Activated CD8-positive, alpha-beta T cell treated with anti-CD3 and anti-CD28 coated beads for 36 hours (primary cell): ENCODE results near the gene PLCB2. TPM values are rescaled to one million over a fixed set of nuclear protein-coding genes. Genes with fewer than 3 reads are reported as not detected.

ENCODE experiments used
- ATAC-seq: fragments of 200-7000 bp; cut with Tn5 transposase; one replicate; pipeline ENCODE4 v1.10.0; 2021; ENCODE audit warnings: mild to moderate bottlenecking, moderate library complexity
- CTCF ChIA-PET: fragments of 350-600 bp; sonication (Branson Sonifier 250); formaldehyde crosslinking; loops from one replicate; lab custom pipeline; 2021; ENCODE audit warnings: antibody characterized with exemption; lab: Charles Lee
- POLR2A ChIA-PET: fragments of 350-600 bp; sonication (Branson Sonifier 250); formaldehyde crosslinking; loops from one replicate; lab custom pipeline; 2021; ENCODE audit warnings: antibody characterized with exemption; lab: Charles Lee
- DNase-seq: peaks from one replicate; pipeline ENCODE4 v3.0.0-alpha.2; 2020
- H3K27ac Mint-ChIP-seq: one replicate; pipeline ENCODE4 v1.8.0; 2021; ENCODE audit warnings: mild to moderate bottlenecking, mixed read lengths
- H3K27me3 Mint-ChIP-seq: one replicate; pipeline ENCODE4 v1.8.0; 2021; ENCODE audit warnings: mixed read lengths
- H3K36me3 Mint-ChIP-seq: one replicate; pipeline ENCODE4 v1.8.0; 2021; ENCODE audit warnings: low read depth, mixed read lengths
- H3K4me1 Mint-ChIP-seq: one replicate; pipeline ENCODE4 v1.8.0; 2021; ENCODE audit warnings: low read depth, mixed read lengths
- H3K4me3 Mint-ChIP-seq: one replicate; pipeline ENCODE4 v1.8.0; 2021; ENCODE audit warnings: mild to moderate bottlenecking, moderate library complexity, mixed read lengths
- H3K9me3 Mint-ChIP-seq: one replicate; pipeline ENCODE4 v1.8.0; 2021; ENCODE audit warnings: mixed read lengths
- CTCF ChIP-seq: fragments of 200-600 bp; IDR thresholded peaks from one replicate; pipeline ENCODE4 v1.8.0; 2022; ENCODE audit warnings: antibody characterized with exemption, mild to moderate bottlenecking
- intact Hi-C: fragments of 100-400 bp; cut with micrococcal nuclease; formaldehyde crosslinking; loops from one replicate; pipeline ENCODE4 v1.10.0; 2022
- total RNA-seq, 2 experiments: library from RNA; stranded (reverse); gene quantifications; one replicate each; pipeline ENCODE4 v1.2.3, GENCODE V29; 2021

Gene PLCB2
- total RNA-seq, 2 experiments from 2014 or later: 44.6 to 58.8 TPM

- POLR2A ChIA-PET: interaction anchor here (1.0 to 1.6 kb wide), 4 partner anchors 15 to 120 kb away, joined by 3 to 4 read pairs (median 4); no protein-coding TSS in a partner anchor
- no peaks in the 10 kb centered on the region for H3K36me3 Mint-ChIP-seq
- ATAC-seq (no peak), DNase-seq (no peak)
- H3K4me1 Mint-ChIP-seq: no peaks in the 10 kb centered on the region
- no peak for TF ChIP-seq CTCF
- H3K27me3 Mint-ChIP-seq: peaks cover 6% of the 10 kb centered on the region
- H3K9me3 Mint-ChIP-seq: no peaks in the 10 kb centered on the region
- no peak overlapping the region for H3K4me3 Mint-ChIP-seq
- CTCF ChIA-PET: interaction anchor here (0.8 to 4.0 kb wide), 4 partner anchors 12 to 37 kb away, joined by 3 to 44 read pairs (median 8); partner anchors contain the start of genes INAFM2 and PLCB2
- intact Hi-C loops: no loop called here
- no peak overlapping the region for H3K27ac Mint-ChIP-seq
These were observed 21.6 kb downstream of the PLCB2 start for GRCh38 chr15:40286061-40286532.

DNA sequence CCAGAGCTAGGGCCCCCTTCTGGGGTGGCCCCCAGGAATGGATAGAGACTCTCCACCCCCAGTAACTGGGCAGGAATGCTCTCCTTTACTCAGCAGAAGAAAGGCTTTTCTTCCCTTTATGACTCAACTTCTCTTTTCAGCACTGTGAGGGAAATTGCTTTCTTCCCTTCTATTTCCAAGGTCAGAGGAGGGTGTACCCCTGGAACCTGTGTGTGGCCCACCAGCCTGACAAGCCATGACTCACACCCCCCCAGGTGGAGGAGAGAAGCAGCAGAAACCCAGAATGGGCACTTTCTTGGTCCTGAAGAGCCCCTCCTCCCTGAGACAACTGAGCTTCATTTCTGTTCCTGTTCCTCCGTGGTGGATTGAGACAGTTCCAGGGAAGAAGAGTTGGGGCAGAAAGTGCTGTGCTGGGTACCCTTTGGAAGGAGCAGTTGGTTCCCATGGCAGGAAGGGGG lies 22.2 kb downstream of the PLCB2 start:
- no peak overlapping the region for H3K27ac Mint-ChIP-seq
- no peak overlapping the region for H3K4me3 Mint-ChIP-seq
- ChIA-PET POLR2A (interaction anchor here (0.5 to 1.6 kb wide), 5 partner anchors 16 to 121 kb away, joined by 3 to 4 read pairs (median 3); no protein-coding TSS in a partner anchor), CTCF (interaction anchor here (0.8 to 4.0 kb wide), 6 partner anchors 11 to 58 kb away, joined by 3 to 44 read pairs (median 8); partner anchors contain the start of genes INAFM2 and PLCB2)
- no peaks in the 10 kb centered on the region for H3K4me1 Mint-ChIP-seq
- TF ChIP-seq CTCF: no peak
- H3K36me3 Mint-ChIP-seq: no peaks in the 10 kb centered on the region
- peaks cover 11% of the 10 kb centered on the region for H3K27me3 Mint-ChIP-seq
- no peak for ATAC-seq
- no peaks in the 10 kb centered on the region for H3K9me3 Mint-ChIP-seq
- intact Hi-C loops: no loop called here
- DNase-seq: no peak

DNA sequence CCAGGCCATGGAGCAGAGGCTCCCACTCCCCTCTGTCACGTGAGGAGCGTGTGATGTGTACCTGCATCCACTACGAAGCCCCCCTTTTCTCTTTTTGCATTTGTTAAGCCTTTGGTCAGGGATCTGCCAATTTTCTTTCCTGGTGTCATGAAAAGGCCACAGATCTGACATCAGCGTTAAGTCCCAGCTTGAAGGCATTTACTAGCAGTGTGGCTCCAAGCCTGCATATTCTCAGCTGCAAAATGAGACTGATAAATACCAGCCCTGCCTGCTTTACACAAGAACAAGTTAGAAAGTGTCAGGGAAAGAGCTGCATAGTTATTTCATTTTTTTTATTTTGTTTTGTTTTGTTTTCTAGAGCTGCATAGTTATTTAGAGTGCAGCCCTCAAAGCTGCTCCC lies 22.6 kb downstream of the PLCB2 start:
- no peak for ATAC-seq
- no peaks in the 10 kb centered on the region for H3K9me3 Mint-ChIP-seq
- ChIA-PET CTCF (interaction anchor here (0.8 to 4.0 kb wide), 6 partner anchors 11 to 59 kb away, joined by 3 to 44 read pairs (median 8); partner anchors contain the start of genes INAFM2 and PLCB2), POLR2A (interaction anchor here (0.5 to 1.6 kb wide), 5 partner anchors 16 to 121 kb away, joined by 3 to 4 read pairs (median 3); no protein-coding TSS in a partner anchor)
- H3K4me1 Mint-ChIP-seq: no peaks in the 10 kb centered on the region
- no peak overlapping the region for H3K27ac Mint-ChIP-seq
- no peaks in the 10 kb centered on the region for H3K36me3 Mint-ChIP-seq
- intact Hi-C loops: no loop called here
- no peak overlapping the region for H3K4me3 Mint-ChIP-seq
- no peak for TF ChIP-seq CTCF
- no peak for DNase-seq
- H3K27me3 Mint-ChIP-seq: peaks cover 12% of the 10 kb centered on the region

DNA sequence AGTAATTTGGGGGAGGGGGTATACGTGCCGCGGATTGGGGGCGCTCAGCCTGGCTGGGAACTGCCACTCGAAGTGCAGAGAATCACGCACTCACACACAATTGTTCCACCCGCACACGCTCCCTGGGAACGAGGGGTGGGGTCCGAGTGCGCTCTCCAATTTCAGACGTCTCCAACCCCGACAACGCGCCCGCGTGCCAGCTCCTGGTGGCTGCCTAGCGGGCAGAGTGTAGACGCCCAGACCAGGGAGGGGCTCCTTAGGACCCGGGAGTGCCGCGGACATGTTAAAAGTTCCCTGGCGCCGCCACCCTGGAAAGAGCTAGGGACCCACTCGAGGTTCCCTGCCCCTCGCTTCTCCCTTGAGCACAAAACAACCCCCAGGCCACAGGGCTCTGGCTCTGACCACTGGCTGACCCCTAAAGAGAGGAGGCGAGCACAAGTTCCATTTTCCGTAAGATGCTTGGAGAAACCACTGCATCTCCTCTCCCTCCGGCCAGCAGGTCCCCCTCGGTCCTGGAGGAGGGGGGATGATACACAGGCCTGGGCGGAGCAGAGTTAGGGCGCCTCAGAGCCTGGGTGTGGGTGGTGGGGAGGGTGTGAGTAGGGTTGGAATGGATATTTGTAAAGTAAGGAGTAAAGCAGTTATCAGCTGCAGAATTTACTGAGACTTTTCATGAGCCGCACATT lies 24.0 kb downstream of the PLCB2 start:
- peak overlapping the region; percentile 10 for H3K4me3 Mint-ChIP-seq
- ChIA-PET POLR2A (interaction anchor here (0.6 to 1.9 kb wide), 3 partner anchors 8 to 26 kb away, joined by 3 to 5 read pairs (median 4); no protein-coding TSS in a partner anchor), CTCF (interaction anchor here (1.1 to 4.0 kb wide), 8 partner anchors 9 to 244 kb away, joined by 3 to 44 read pairs (median 3); partner anchors contain the start of genes PLCB2 and SRP14)
- no peaks in the 10 kb centered on the region for H3K9me3 Mint-ChIP-seq
- H3K4me1 Mint-ChIP-seq: no peaks in the 10 kb centered on the region
- intact Hi-C loops: no loop called here
- peaks cover 20% of the 10 kb centered on the region for H3K27me3 Mint-ChIP-seq
- no peak overlapping the region for H3K27ac Mint-ChIP-seq
- no peak for TF ChIP-seq CTCF
- H3K36me3 Mint-ChIP-seq: no peaks in the 10 kb centered on the region
- ATAC-seq: no peak
- no peak for DNase-seq
